K562 (cell line): Measurements from ENCODE around the gene TMEM100. TPM values are rescaled to one million over a fixed set of nuclear protein-coding genes. Genes with fewer than 3 reads are reported as not detected.
A peak's percentile ranks its signal among the peaks of the same experiment; 100 is the strongest.

Experiments used
- ATAC-seq: fragments of 200-7000 bp; cut with Tn5 transposase; 3 replicates; pipeline ENCODE4 v1.9.1; 2020; ENCODE audit warnings: moderate library complexity
- BruUV-seq: library from RNA; stranded (reverse); fragments of 400-500 nt; replicated peaks from 2 replicates; lab custom pipeline; 2021; lab: Mats Ljungman, UMichigan
- CTCF ChIA-PET: fragments of 300-600 bp; formaldehyde crosslinking; extraction: SDS; loops from one replicate; lab custom pipeline; 2021; ENCODE audit warnings: low intra/inter-chr PET ratio; lab: Yijun Ruan, JAX
- POLR2A ChIA-PET: fragments of 300-600, 350-650 bp; sonication (Branson Sonifier 250); formaldehyde crosslinking; extraction: SDS; loops from one replicate; lab custom pipeline; 2021; ENCODE audit warnings: antibody characterized with exemption, inconsistent platforms; lab: Yijun Ruan, JAX
- DNase-seq, 4 experiments: peaks; one replicate each; pipeline versions ENCODE4 v3.0.0 to v3.0.0-alpha.2; 2011 to 2018; ENCODE audit warnings: low spot score in 3 of 4, mixed read lengths in 3 of 4; ENCODE audit errors: extremely low read depth in 1 of 4
- FAIRE-seq: peaks from 2 replicates; lab custom pipeline; 2011; peaks lifted over from hg19 to GRCh38; lab: Jason Lieb, UNC
- H2AFZ ChIP-seq: 2 replicates; pipeline ENCODE4 v1.6.0; 2011; ENCODE audit warnings: low read depth, low read length, control low read depth, inconsistent platforms
- H3K27ac ChIP-seq: fragments of 200-600 bp; 3 replicates; pipeline ENCODE4 v1.8.0; 2011; ENCODE audit warnings: low read depth, mild to moderate bottlenecking, control low read depth, inconsistent platforms, low read length, moderate library complexity, mixed read lengths; ENCODE audit errors: extremely low read depth
- H3K27me3 ChIP-seq, 2 experiments: fragments of 300-600 bp in 1 of 2; 2 replicates in 1 of 2; 3 replicates in 1 of 2; pipeline versions ENCODE4 v1.6.0 to v1.8.0; 2011; ENCODE audit warnings: inconsistent platforms in 2 of 2, low read length in 2 of 2, mild to moderate bottlenecking in 1 of 2, mixed read lengths in 1 of 2, moderate library complexity in 1 of 2; ENCODE audit not compliant: control insufficient read depth in 2 of 2, insufficient read depth in 2 of 2
- H3K36me3 ChIP-seq: fragments of 300-600 bp; 3 replicates; pipeline ENCODE4 v1.8.0; 2011; ENCODE audit warnings: mild to moderate bottlenecking, low read length, inconsistent platforms; ENCODE audit not compliant: control insufficient read depth, insufficient read depth
- H3K4me1 ChIP-seq, 2 experiments: fragments of 200-600 bp in 1 of 2; replicated peaks in 1 of 2; 2 replicates in 1 of 2; 3 replicates in 1 of 2; pipeline versions ENCODE4 v1.5.1 to v1.8.0; 2011; ENCODE audit warnings: inconsistent platforms in 2 of 2, low read length in 2 of 2, mild to moderate bottlenecking in 1 of 2, mixed read lengths in 1 of 2, moderate library complexity in 1 of 2; ENCODE audit not compliant: control insufficient read depth in 2 of 2, insufficient read depth in 2 of 2
- H3K4me2 ChIP-seq: 2 replicates; pipeline ENCODE4 v1.6.1; 2011; ENCODE audit warnings: low read length, control low read depth, inconsistent platforms, mixed read lengths; ENCODE audit not compliant: insufficient read depth
- H3K4me3 ChIP-seq: fragments of 200-600 bp; sonication (generic), shearing (Covaris generic); 2 replicates; pipeline ENCODE4 v1.5.1; 2016; ENCODE audit warnings: control low read depth, inconsistent platforms
- H3K79me2 ChIP-seq: fragments of 200-600 bp; 3 replicates; pipeline ENCODE4 v1.8.0; 2011; ENCODE audit warnings: low read length, inconsistent platforms; ENCODE audit not compliant: control insufficient read depth, insufficient read depth
- H3K9ac ChIP-seq, 2 experiments: 2 replicates each; pipeline versions ENCODE4 v1.6.0 to v1.6.1; 2011; ENCODE audit warnings: low read depth in 2 of 2, low read length in 2 of 2, control low read depth in 1 of 2, inconsistent platforms in 1 of 2, mild to moderate bottlenecking in 1 of 2, mixed read lengths in 1 of 2; ENCODE audit not compliant: insufficient read depth in 1 of 2
- H3K9me1 ChIP-seq: one replicate; pipeline ENCODE4 v1.6.0; 2011; ENCODE audit warnings: inconsistent platforms, mild to moderate bottlenecking, low read length, moderate library complexity; ENCODE audit not compliant: control insufficient read depth, insufficient read depth
- H3K9me3 ChIP-seq: replicated peaks from 2 replicates; pipeline ENCODE4 v1.5.1; 2011; ENCODE audit warnings: low read depth, low read length, inconsistent platforms; ENCODE audit not compliant: control insufficient read depth, insufficient read depth
- H4K20me1 ChIP-seq: replicated peaks from 2 replicates; pipeline ENCODE4 v1.6.1; 2011; ENCODE audit warnings: low read length, inconsistent platforms, mixed read lengths; ENCODE audit not compliant: control insufficient read depth, insufficient read depth
- CHD1 ChIP-seq: fragments of 200-600 bp; sonication (generic); IDR thresholded peaks from one replicate; pipeline ENCODE4 v1.6.1; 2012; ENCODE audit warnings: mild to moderate bottlenecking, moderate library complexity, low read length, inconsistent platforms
- CSDE1 ChIP-seq, 2 experiments: fragments of 450-650 bp; IDR thresholded peaks; 2 replicates each; pipeline ENCODE4 v1.6.1; 2016; ENCODE audit warnings: mild to moderate bottlenecking in 1 of 2
- ETS2 ChIP-seq: IDR thresholded peaks from 2 replicates; pipeline ENCODE4 v1.6.1; 2016; ENCODE audit warnings: borderline replicate concordance, missing genetic modification characterization, mild to moderate bottlenecking, moderate library complexity, missing compliant biosample characterization; ENCODE audit not compliant: poor library complexity, severe bottlenecking
- MAFK ChIP-seq: IDR thresholded peaks from 2 replicates; pipeline ENCODE4 v1.6.1; 2011; ENCODE audit warnings: low read length, improper control_type of control experiment
- MED1 ChIP-seq: sonication (generic); formaldehyde crosslinking; IDR thresholded peaks from 2 replicates; pipeline ENCODE4 v1.8.1; 2023; ENCODE audit warnings: missing genetic modification reagents, borderline replicate concordance
- NRF1 ChIP-seq, 2 experiments: fragments of 450-650 bp; IDR thresholded peaks in 1 of 2; conservative IDR thresholded peaks in 1 of 2; 2 replicates each; pipeline ENCODE4 v1.6.1; 2014; ENCODE audit warnings: mild to moderate bottlenecking in 2 of 2
- SIX5 ChIP-seq, 2 experiments: IDR thresholded peaks; 2 replicates each; pipeline ENCODE4 v1.6.1; 2011; ENCODE audit warnings: low read length in 2 of 2, borderline replicate concordance in 1 of 2, low read depth in 1 of 2, mild to moderate bottlenecking in 1 of 2, moderate library complexity in 1 of 2; ENCODE audit not compliant: insufficient read depth in 1 of 2
- ZNF184 ChIP-seq: sonication (generic); formaldehyde crosslinking; IDR thresholded peaks from 2 replicates; pipeline ENCODE4 v1.5.0; 2020; ENCODE audit warnings: missing genetic modification reagents
- WGBS: fragments of 100-300 bp; shearing (Covaris generic); methylation state at CpG from one replicate; pipeline ENCODE4 v1.1.6; 2016; ENCODE audit warnings: low coverage, mixed read lengths; ENCODE audit not compliant: insufficient coverage; ENCODE audit errors: missing lambda C conversion rate; 5-methylcytosine and 5-hydroxymethylcytosine counted together
- in situ Hi-C: fragments of 300-500 bp; cut with MboI; formaldehyde crosslinking; loops from 4 replicates; pipeline ENCODE4 v1.15.0; 2018; ENCODE audit warnings: inconsistent platforms, mixed read lengths
- intact Hi-C: fragments of 100-400 bp; cut with micrococcal nuclease; formaldehyde crosslinking; loops from 2 replicates; pipeline ENCODE4 v1.14.2; 2022
- polyA plus RNA-seq, 8 experiments: library from polyadenylated mRNA; depleted of rRNA in 4 of 8; stranded (reverse) in 5 of 8; unstranded in 3 of 8; fragments of >200 nt; fragmentation: Nextera tagmentation in 2 of 8; fragmentation: Illumina TruSeq in 1 of 8; extraction: Ambion mirVana in 2 of 8; extraction: Trizol in 1 of 8; gene quantifications; 2 replicates each; pipeline versions ENCODE4 v1.2.1 to v1.2.3, GENCODE V29; 2011 to 2014; ENCODE audit warnings: inconsistent platforms in 1 of 8, missing spikeins in 1 of 8
- total RNA-seq, 7 experiments: library from RNA; depleted of rRNA in 6 of 7; stranded (reverse); fragments of >200 nt in 6 of 7; fragmentation: Illumina TruSeq in 2 of 7; extraction: Trizol in 2 of 7; gene quantifications; 2 replicates each; pipeline versions ENCODE4 v1.2.1 to v1.2.3, GENCODE V29; 2011 to 2021; ENCODE audit warnings: low replicate concordance in 1 of 7
- TF ChIP-seq, protein P1 (sequence below): IDR thresholded peaks from 2 replicates; pipeline ENCODE4 v1.6.1; 2012; ENCODE audit warnings: low read depth, low read length, improper control_type of control experiment, borderline replicate concordance
- TF ChIP-seq, protein P2 (sequence below): sonication (generic); formaldehyde crosslinking; IDR thresholded peaks from 2 replicates; pipeline ENCODE4 v1.8.0; 2022; ENCODE audit warnings: missing genetic modification reagents, mild to moderate bottlenecking, moderate library complexity, borderline replicate concordance

TMEM100 gene
- total and polyA plus RNA-seq, 9 of the 15 experiments (the other 6 are each of a cell fraction or from before 2014, with no cell fraction given) = 0.12 to 0.50 (median 0.19) TPM

DNA sequence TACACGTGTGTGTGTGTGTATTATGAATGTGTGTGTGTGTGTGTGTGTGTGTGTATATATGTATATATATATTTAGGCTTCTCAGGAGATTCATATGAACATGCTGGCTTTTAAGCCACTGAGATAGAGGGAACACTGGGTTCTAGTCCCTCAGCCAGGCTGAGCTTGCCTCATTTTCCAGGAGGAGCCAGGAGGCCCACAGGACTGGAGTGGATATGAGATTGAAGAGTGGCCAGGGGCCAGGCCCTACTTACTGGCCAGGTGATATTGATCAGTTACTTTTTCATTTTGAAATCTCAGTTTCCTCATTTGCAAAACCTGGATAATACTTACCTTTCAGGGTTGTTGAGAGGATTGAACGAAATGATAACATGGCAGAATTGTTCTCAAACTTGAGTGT lies 34.0 kb upstream of the TMEM100 start (continued):
- TF ChIP-seq, protein P1, sequence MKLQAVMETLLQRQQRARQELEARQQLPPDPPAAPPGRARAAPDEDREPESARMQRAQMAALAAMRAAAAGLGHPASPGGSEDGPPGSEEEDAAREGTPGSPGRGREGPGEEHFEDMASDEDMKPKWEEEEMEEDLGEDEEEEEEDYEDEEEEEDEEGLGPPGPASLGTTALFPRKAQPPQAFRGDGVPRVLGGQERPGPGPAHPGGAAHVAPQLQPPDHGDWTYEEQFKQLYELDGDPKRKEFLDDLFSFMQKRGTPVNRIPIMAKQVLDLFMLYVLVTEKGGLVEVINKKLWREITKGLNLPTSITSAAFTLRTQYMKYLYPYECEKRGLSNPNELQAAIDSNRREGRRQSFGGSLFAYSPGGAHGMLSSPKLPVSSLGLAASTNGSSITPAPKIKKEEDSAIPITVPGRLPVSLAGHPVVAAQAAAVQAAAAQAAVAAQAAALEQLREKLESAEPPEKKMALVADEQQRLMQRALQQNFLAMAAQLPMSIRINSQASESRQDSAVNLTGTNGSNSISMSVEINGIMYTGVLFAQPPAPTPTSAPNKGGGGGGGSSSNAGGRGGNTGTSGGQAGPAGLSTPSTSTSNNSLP = no peak
- no peak for TF ChIP-seq NRF1 (conservative IDR thresholded peaks at IDR 0.05 in 1 of 2, IDR thresholded peaks at IDR 0.05 in 1 of 2)
- TF ChIP-seq, all 486 proteins: peak for 0

GRCh38 chr17:55751720-55752250 lies 29.1 kb upstream of the TMEM100 start:
- ATAC-seq = no peak
- Histone ChIP-seq H4K20me1 (no peaks in the 10 kb centered on the region), H3K9me3 (no peaks in the 10 kb centered on the region), H3K9ac (peak overlapping the region; percentile 77 to 91), H3K27me3 (no peaks in the 10 kb centered on the region), H3K79me2 (peaks cover 53% of the 10 kb centered on the region), H3K9me1 (no peaks in the 10 kb centered on the region), H3K4me1 (peaks cover 5 to 22% of the 10 kb centered on the region in 2 experiments; a peak in 4 of 5 replicates), H3K4me3 (peak overlapping the region; percentile 83), H3K27ac (peak overlapping the region; percentile 84), H2AFZ (peak overlapping the region; percentile 95), H3K4me2 (peak overlapping the region; percentile 98), H3K36me3 (peaks cover 22% of the 10 kb centered on the region; the same call in 2 of the 3 replicates)
- FAIRE-seq = peak; percentile 48
- in situ Hi-C loops (no loop called here), intact Hi-C loops (no loop called here)
- DNase-seq = no peak
- TSS peak; percentile 47 for BruUV-seq
- WGBS = 9% methylated on average over 4 of the region's 4 CpGs
- POLR2A ChIA-PET = interaction anchor here (0.8 to 1.2 kb wide), 8 partner anchors 9 to 65 kb away, joined by 3 to 12 read pairs (median 4); no protein-coding TSS in a partner anchor
- CTCF ChIA-PET = no interaction called here
- no peak for TF ChIP-seq MAFK
- TF ChIP-seq CHD1 = no peak
- TF ChIP-seq CSDE1 (IDR thresholded peaks at IDR 0.05) = no peak
- TF ChIP-seq, protein P2, sequence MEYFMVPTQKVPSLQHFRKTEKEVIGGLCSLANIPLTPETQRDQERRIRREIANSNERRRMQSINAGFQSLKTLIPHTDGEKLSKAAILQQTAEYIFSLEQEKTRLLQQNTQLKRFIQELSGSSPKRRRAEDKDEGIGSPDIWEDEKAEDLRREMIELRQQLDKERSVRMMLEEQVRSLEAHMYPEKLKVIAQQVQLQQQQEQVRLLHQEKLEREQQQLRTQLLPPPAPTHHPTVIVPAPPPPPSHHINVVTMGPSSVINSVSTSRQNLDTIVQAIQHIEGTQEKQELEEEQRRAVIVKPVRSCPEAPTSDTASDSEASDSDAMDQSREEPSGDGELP (CRISPR knock-in tag) = no peak
- no peak for TF ChIP-seq ETS2 (tag)
- no peak for TF ChIP-seq ZNF184 (CRISPR knock-in tag)
- TF ChIP-seq SIX5 (IDR thresholded peaks at IDR 0.05; ENCODE audit: borderline replicate concordance in 1 of 2, insufficient read depth in 1 of 2, low read depth in 1 of 2, low read length in 2 of 2) = no peak
- TF ChIP-seq MED1 (CRISPR knock-in tag) = no peak
